ENCODE results near the gene CD55.

- TF ChIP-seq POLR2AphosphoS5 (IDR thresholded peaks at IDR 0.05): no peak
- TF ChIP-seq CTCF (IDR thresholded peaks at IDR 0.05): no peak
- TF ChIP-seq EP300 (IDR thresholded peaks at IDR 0.05): no peak
- TF ChIP-seq POLR2A (IDR thresholded peaks at IDR 0.05): no peak
Observed at GRCh38 chr1:207277241-207277640, 44.2 kb upstream of the CD55 start.
